Neural progenitor cell (in vitro differentiated cells): ENCODE results near the gene DCAF4. TPM values are rescaled to one million over a fixed set of nuclear protein-coding genes. Genes with fewer than 3 reads are reported as not detected.

ENCODE experiments used
- DNase-seq: peaks from one replicate; pipeline ENCODE4 v3.0.0-alpha.2; 2016; ENCODE audit warnings: low spot score
- H2AFZ ChIP-seq: fragments of 200-600 bp; sonication (generic); replicated peaks from 2 replicates; pipeline ENCODE4 v1.6.1; 2016; ENCODE audit warnings: antibody characterized with exemption
- H3F3A ChIP-seq: fragments of 200-600 bp; sonication (generic); 2 replicates; pipeline ENCODE4 v1.6.1; 2016; ENCODE audit warnings: antibody characterized with exemption, low read depth
- H3K27ac ChIP-seq: fragments of 200-600 bp; sonication (generic); 2 replicates; pipeline ENCODE4 v1.5.1; 2016; ENCODE audit warnings: mild to moderate bottlenecking
- H3K27me3 ChIP-seq: fragments of 200-600 bp; sonication (generic); 2 replicates; pipeline ENCODE4 v1.6.1; 2016; ENCODE audit warnings: mild to moderate bottlenecking, moderate library complexity
- H3K36me3 ChIP-seq: fragments of 200-600 bp; sonication (generic); 2 replicates; pipeline ENCODE4 v1.5.1; 2016
- H3K4me1 ChIP-seq: fragments of 200-600 bp; sonication (generic); 2 replicates; pipeline ENCODE4 v1.6.1; 2016; ENCODE audit warnings: mixed run types
- H3K4me2 ChIP-seq: fragments of 200-600 bp; sonication (generic); 2 replicates; pipeline ENCODE4 v1.6.1; 2016
- H3K4me3 ChIP-seq: fragments of 200-600 bp; sonication (generic); 2 replicates; pipeline ENCODE4 v1.5.1; 2016
- H3K79me2 ChIP-seq: fragments of 200-600 bp; sonication (generic); 2 replicates; pipeline ENCODE4 v1.6.1; 2016; ENCODE audit warnings: low read depth
- H3K9ac ChIP-seq: fragments of 200-600 bp; sonication (generic); 2 replicates; pipeline ENCODE4 v1.6.1; 2016
- H3K9me3 ChIP-seq: fragments of 200-600 bp; sonication (generic); 2 replicates; pipeline ENCODE4 v1.5.1; 2016; ENCODE audit warnings: low read depth
- H4K20me1 ChIP-seq: fragments of 200-600 bp; sonication (generic); 2 replicates; pipeline ENCODE4 v1.6.1; 2016; ENCODE audit warnings: low read depth
- H3K27ac Mint-ChIP-seq: 3 replicates; pipeline ENCODE4 v1.8.0; 2021; ENCODE audit warnings: mixed read lengths
- H3K27me3 Mint-ChIP-seq: 2 replicates; pipeline ENCODE4 v1.8.0; 2022; ENCODE audit warnings: low read depth, mild to moderate bottlenecking, inconsistent platforms, moderate library complexity, mixed read lengths; ENCODE audit not compliant: insufficient read depth
- H3K36me3 Mint-ChIP-seq: 3 replicates; pipeline ENCODE4 v1.8.0; 2021; ENCODE audit warnings: mixed read lengths
- H3K4me1 Mint-ChIP-seq: 3 replicates; pipeline ENCODE4 v1.8.0; 2021; ENCODE audit warnings: mixed read lengths
- H3K4me3 Mint-ChIP-seq: 3 replicates; pipeline ENCODE4 v1.8.0; 2021; ENCODE audit warnings: mild to moderate bottlenecking, moderate library complexity, mixed read lengths
- H3K9me3 Mint-ChIP-seq: 3 replicates; pipeline ENCODE4 v1.8.0; 2020; ENCODE audit warnings: mixed read lengths
- EZH2 ChIP-seq: fragments of 200-600 bp; sonication (generic); IDR thresholded peaks from 2 replicates; pipeline ENCODE4 v1.6.1; 2017; ENCODE audit warnings: antibody characterized with exemption, mild to moderate bottlenecking, moderate library complexity
- EZH2phosphoT487 ChIP-seq: fragments of 200-600 bp; sonication (generic); IDR thresholded peaks from 2 replicates; pipeline ENCODE4 v1.6.1; 2017; ENCODE audit warnings: antibody characterized with exemption
- total RNA-seq: library from RNA; depleted of rRNA; stranded (reverse); fragments of >200 nt; gene quantifications from 2 replicates; pipeline ENCODE4 v1.2.3, GENCODE V29; 2015; ENCODE audit warnings: low replicate concordance
- TF ChIP-seq, protein P1 (sequence below): fragments of 200-600 bp; sonication (generic); IDR thresholded peaks from 2 replicates; pipeline ENCODE4 v1.5.1; 2017; ENCODE audit warnings: antibody characterized with exemption, mild to moderate bottlenecking

DCAF4 gene
- total RNA-seq, 1 donor from 2014 or later = 3.7 TPM

DNA sequence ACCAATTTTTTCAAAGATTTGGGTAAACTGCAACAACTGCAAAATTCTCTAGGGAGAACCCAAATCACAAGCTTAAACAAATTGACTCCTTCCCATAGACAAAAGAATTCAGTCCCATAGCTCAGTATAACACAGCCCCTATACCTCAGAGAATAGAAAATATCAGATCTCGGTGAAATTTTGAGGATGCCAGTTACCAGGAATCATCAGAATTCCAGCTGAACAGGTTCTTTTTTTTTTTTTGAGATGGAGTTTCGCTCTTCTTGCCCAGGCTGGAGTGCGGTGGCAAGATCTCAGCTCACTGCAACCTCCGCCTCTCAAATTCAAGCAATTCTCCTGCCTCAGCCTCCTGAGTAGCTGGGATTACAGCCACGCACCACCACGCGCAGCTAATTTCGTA is 63.9 kb downstream of the DCAF4 start:
- no peak overlapping the region for H2AFZ ChIP-seq
- H3K4me1 ChIP-seq = no peaks in the 10 kb centered on the region
- H4K20me1 ChIP-seq = no peaks in the 10 kb centered on the region
- Mint-ChIP-seq H3K4me3 (no peak overlapping the region), H3K9me3 (no peaks in the 10 kb centered on the region), H3K27ac (no peak overlapping the region), H3K27me3 (no peaks in the 10 kb centered on the region), H3K36me3 (peaks cover 13% of the 10 kb centered on the region), H3K4me1 (peaks cover 14% of the 10 kb centered on the region)
- H3K9ac ChIP-seq = no peak overlapping the region
- no peak overlapping the region for H3K4me2 ChIP-seq
- TF ChIP-seq EZH2phosphoT487 (no peak), EZH2 (no peak)
- TF ChIP-seq, protein P1, sequence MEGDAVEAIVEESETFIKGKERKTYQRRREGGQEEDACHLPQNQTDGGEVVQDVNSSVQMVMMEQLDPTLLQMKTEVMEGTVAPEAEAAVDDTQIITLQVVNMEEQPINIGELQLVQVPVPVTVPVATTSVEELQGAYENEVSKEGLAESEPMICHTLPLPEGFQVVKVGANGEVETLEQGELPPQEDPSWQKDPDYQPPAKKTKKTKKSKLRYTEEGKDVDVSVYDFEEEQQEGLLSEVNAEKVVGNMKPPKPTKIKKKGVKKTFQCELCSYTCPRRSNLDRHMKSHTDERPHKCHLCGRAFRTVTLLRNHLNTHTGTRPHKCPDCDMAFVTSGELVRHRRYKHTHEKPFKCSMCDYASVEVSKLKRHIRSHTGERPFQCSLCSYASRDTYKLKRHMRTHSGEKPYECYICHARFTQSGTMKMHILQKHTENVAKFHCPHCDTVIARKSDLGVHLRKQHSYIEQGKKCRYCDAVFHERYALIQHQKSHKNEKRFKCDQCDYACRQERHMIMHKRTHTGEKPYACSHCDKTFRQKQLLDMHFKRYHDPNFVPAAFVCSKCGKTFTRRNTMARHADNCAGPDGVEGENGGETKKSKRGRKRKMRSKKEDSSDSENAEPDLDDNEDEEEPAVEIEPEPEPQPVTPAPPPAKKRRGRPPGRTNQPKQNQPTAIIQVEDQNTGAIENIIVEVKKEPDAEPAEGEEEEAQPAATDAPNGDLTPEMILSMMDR = no peak
- no peaks in the 10 kb centered on the region for H3K79me2 ChIP-seq
- no peak for DNase-seq
- no peaks in the 10 kb centered on the region for H3K9me3 ChIP-seq
- no peak overlapping the region for H3K27ac ChIP-seq
- no peaks in the 10 kb centered on the region for H3K36me3 ChIP-seq
- H3F3A ChIP-seq = no peaks in the 10 kb centered on the region
- H3K27me3 ChIP-seq = no peaks in the 10 kb centered on the region
- no peak overlapping the region for H3K4me3 ChIP-seq

DNA sequence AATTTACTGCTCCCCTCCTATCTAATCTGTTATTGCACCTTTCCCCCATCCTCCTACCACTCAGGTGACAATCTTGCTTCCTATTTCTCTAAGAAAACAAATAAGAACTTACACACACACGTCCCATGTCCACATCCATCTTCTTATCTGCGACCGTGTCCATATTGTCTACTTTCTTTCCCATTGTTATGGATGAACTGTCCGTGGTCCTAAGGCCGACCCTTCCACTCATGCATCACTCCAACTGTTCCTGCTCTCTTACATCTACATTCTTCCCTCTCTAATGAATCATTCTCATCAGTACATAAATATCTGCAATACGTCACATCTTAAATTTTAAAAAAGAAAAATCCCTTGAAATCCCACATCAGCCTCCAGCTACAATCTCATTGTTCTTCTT is 70.7 kb downstream of the DCAF4 start:
- Histone ChIP-seq H3F3A (no peaks in the 10 kb centered on the region), H2AFZ (no peak overlapping the region), H3K36me3 (no peaks in the 10 kb centered on the region), H3K27ac (no peak overlapping the region), H3K79me2 (peaks cover 4% of the 10 kb centered on the region), H3K27me3 (no peaks in the 10 kb centered on the region), H3K4me1 (no peaks in the 10 kb centered on the region), H3K4me2 (no peak overlapping the region), H3K9ac (no peak overlapping the region), H4K20me1 (peaks cover 11% of the 10 kb centered on the region), H3K9me3 (no peaks in the 10 kb centered on the region), H3K4me3 (no peak overlapping the region)
- H3K36me3 Mint-ChIP-seq = peaks cover 22% of the 10 kb centered on the region
- TF ChIP-seq EZH2phosphoT487 (no peak), EZH2 (no peak)
- TF ChIP-seq, protein P1 = no peak
- no peak for DNase-seq
- no peak overlapping the region for H3K4me3 Mint-ChIP-seq
- H3K27ac Mint-ChIP-seq = no peak overlapping the region
- H3K4me1 Mint-ChIP-seq = no peaks in the 10 kb centered on the region
- no peaks in the 10 kb centered on the region for H3K27me3 Mint-ChIP-seq
- H3K9me3 Mint-ChIP-seq = no peaks in the 10 kb centered on the region

DNA sequence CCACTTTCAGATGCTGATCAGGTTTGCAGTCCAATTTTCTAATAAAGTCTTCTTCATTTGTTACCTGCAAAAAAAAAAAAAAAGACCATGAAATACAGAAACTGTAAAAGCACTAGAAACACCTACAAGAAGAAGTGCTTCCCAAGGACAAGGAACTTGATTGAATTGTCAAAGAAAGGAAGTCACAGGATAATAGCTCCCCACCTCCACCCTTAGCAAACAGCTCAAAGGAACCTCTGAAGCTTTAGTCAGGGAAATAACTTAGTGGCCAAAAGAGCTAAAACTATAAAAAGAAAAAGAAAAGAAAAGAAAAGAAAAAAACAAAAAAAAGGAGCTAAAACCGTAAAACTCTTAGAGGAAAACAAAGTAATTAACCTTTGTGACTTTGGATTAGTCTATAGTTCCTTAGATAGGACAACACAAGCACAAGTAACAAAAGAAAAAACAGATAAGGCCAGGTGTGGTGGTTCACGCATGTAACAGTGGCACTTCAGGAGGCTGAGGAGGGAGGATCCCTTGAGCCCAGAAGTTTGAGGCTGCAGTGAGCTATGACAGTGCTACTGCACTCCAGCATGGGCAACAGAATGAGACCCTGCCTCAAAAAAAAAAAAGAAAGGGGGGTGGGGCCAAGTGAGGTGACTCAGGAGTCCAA is 72.1 kb downstream of the DCAF4 start:
- Mint-ChIP-seq H3K27ac (no peak overlapping the region), H3K27me3 (no peaks in the 10 kb centered on the region), H3K4me1 (no peaks in the 10 kb centered on the region), H3K4me3 (no peak overlapping the region), H3K9me3 (no peaks in the 10 kb centered on the region), H3K36me3 (peaks cover 15% of the 10 kb centered on the region)
- TF ChIP-seq EZH2phosphoT487 = no peak
- TF ChIP-seq EZH2 = no peak
- TF ChIP-seq, protein P1 = no peak
- H3K36me3 ChIP-seq = no peaks in the 10 kb centered on the region
- H3K79me2 ChIP-seq = peaks cover 4% of the 10 kb centered on the region
- peak overlapping the region; percentile 35 for H3K27ac ChIP-seq
- H3K4me3 ChIP-seq = no peak overlapping the region
- H3K9ac ChIP-seq = no peak overlapping the region
- no peaks in the 10 kb centered on the region for H3K4me1 ChIP-seq
- H3K9me3 ChIP-seq = no peaks in the 10 kb centered on the region
- peaks cover 11% of the 10 kb centered on the region for H4K20me1 ChIP-seq
- no peaks in the 10 kb centered on the region for H3F3A ChIP-seq
- H3K4me2 ChIP-seq = no peak overlapping the region
- H3K27me3 ChIP-seq = no peaks in the 10 kb centered on the region
- no peak overlapping the region for H2AFZ ChIP-seq
- DNase-seq = no peak
